Measurements from ENCODE around the gene ATP5MG. TPM values are rescaled to one million over a fixed set of nuclear protein-coding genes. Genes with fewer than 3 reads are reported as not detected.

The ATP5MG gene
- total RNA-seq, 1 donor from 2014 or later = 272 TPM

DNA sequence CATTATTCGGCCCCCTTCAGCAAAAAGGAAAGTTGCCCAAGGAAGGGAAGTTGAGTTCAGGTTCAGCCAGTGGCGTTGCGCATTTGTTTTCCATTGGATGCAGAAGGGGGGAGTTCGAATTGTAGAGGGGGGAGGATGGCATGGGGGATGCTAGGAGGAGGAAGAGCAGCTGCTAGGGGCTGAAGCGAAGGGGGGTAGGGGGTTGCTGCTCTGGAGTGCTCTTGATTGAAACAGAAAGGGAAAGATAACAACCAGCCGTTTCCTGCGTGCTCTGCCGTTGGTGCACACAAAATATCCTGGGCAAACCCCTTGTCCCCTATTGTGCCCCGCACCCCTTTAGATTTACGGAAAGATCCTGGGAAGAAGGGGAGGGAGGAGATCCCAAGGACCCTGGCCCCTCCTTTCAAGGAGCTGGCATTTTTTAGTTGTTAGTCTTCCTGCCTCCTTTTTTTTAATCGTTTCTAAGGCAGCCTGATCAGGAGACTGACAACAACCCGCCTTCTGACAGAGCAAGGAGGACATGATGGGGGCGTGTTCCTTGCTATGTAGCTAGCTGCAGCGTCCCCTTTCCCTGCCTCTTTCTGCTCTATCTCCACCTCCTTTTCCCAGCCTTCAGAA lies 37.0 kb downstream of the ATP5MG start:
- intact Hi-C loops (cut with micrococcal nuclease) = loop anchor here (1.0 to 10.0 kb wide), 13 partner anchors 10 to 826 kb away; partner anchors contain the start of genes ATP5MG, BCL9L, CBL and CD3D

DNA sequence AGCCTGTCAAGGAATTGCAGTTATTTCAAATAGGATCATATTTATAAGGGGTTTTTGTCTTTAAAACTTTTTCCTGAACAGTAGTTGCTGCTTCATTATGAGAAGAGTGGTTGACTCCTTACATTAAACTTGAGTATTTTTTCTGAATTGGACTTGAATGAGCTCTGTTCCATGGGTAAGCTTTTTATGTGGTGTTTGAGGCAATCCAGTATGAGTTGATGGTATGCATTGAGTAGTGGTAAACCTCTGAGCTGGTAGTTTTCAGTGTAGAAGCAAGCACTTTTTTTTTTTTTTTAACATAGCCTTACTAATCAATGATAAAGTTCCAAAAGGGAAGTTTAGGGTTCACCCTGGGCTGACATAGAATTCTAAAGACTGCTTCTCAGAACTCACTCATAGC lies 38.2 kb downstream of the ATP5MG start:
- intact Hi-C loops (cut with micrococcal nuclease) = loop anchor here (2.0 to 10.0 kb wide), 12 partner anchors 97 to 825 kb away; partner anchors contain the start of genes BCL9L, CBL, CD3D and DPAGT1

DNA sequence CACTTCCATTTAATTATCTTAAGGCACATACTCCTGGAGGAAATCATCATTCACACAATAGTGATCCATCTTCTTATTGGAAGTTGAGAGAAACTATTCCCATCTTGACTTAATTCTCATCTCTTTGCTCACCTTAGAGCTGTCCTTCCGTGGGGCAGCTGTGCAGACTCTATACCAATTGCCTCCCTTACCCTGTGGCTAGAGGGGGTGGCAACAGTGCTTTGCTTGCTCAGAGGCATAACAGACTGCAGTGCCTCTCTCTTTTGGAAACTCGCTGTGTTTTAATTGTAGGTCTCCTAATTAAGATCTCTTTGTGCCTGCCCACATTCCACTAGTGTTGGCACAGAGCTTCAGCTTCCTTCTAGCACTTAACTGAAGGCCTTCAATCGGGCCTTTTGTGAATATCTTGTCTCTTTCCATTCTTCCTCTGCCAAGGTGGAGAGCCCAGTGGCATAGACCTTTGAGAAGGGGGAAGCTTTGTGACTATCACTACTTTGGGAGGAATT lies 40.4 kb downstream of the ATP5MG start:
- intact Hi-C loops (cut with micrococcal nuclease) = loop anchor here (2.0 to 5.0 kb wide), 4 partner anchors 27 to 440 kb away; partner anchors contain the start of gene ARCN1

DNA sequence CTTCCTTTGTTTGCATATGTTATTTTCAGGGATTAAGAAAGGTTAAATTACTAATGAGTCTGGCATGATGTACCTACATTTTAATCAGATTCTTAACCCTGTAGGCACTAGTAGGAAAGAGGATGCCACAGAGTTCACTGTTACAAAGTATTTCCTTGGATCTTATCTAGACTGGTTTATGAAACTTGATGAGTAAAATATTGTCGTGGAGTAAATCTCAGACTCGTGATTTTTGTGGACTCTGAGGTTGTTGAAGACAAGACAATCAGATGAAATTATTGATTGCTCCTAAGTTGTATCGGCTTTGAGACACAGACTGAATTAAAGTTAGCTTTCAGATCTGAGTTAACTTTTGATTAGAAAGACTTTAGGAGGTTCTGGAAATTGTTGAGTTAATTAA lies 40.9 kb downstream of the ATP5MG start:
- intact Hi-C loops (cut with micrococcal nuclease) = loop anchor here (2.0 to 5.0 kb wide), 4 partner anchors 26 to 440 kb away; partner anchors contain the start of gene ARCN1

DNA sequence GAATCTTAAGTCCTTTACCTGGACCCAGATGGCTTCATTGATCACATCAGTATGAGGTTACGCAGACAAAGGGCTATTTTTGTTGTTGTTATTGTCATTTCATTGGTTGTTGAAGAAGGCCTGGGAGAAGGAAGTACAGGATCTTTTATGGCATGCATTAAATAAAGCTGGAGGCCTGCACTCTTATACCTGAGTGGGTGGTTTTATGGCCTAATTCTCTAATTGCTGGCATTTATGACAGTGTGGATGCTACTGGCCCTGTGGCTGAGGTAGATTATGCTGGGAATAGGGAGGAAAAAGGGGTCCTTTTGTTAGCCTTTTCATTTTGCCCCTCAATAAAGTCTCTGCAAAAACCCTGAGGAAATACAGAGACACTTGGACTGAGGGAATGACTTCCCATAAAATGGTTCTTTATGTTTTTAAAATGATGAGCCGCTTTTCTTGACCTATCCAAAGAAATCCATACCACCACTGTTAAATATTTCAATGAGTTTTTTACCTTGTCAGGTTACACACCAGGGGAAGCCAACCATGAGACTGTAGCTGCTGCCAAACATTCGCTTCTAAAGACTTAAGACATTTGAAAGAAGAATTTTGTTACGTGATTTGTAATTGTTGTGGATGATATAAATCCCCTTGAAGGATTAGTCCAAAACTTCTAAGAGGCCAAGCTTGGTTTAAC lies 41.6 kb downstream of the ATP5MG start:
- intact Hi-C loops (cut with micrococcal nuclease) = loop anchor here (1.0 to 5.0 kb wide), 5 partner anchors 8 to 441 kb away; partner anchors contain the start of gene ARCN1

DNA sequence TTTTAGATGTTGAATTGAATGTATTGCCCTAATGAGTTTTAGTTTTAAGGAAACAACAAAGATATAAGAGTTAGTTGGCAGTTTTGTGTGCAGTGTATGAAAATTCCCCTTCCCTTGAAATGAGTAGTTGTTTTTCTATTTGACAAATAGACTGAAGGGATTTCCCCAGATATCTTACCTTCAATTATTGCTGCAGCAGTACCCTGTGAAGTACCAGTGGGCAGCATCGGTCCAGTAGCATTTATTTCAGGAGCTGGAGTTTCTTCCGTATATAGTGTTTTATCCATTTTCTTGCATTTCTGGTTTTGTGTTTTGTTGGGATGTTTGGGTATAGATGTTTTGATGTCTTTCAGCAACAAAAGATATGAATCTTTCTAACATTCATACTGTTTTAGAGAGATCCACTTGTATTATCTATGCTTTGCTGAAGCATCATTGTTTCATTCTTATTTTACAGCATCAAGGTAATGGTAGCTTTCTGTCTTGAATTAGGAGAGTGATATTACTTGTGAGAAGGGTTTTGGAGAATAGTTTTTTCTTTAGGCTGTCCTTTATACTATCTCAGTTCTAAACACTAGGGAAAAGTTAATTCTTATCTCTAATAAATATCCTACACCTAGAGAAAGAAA lies 42.3 kb downstream of the ATP5MG start:
- intact Hi-C loops (cut with micrococcal nuclease) = loop anchor here (1.0 to 5.0 kb wide), 5 partner anchors 8 to 441 kb away; partner anchors contain the start of gene ARCN1

DNA sequence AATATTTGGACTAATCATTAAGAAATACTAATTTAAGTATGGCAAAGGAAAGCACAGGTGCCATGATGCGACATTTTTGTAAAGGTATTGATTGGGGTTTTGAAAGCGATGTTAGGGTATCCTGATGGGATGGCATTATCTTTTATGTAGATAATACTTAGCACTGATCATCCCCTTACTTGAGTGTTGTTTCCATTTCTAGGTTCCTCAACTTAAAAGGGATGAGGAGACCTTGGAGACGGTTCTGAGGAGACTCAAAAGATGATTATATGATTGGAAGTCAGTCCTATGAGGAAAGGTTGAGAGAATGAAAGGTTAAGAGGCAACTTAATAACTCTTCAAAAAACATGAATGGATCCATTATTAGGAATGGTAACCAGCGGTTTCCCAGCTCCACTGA lies 46.0 kb downstream of the ATP5MG start:
- intact Hi-C loops (cut with micrococcal nuclease) = no loop called here

DNA sequence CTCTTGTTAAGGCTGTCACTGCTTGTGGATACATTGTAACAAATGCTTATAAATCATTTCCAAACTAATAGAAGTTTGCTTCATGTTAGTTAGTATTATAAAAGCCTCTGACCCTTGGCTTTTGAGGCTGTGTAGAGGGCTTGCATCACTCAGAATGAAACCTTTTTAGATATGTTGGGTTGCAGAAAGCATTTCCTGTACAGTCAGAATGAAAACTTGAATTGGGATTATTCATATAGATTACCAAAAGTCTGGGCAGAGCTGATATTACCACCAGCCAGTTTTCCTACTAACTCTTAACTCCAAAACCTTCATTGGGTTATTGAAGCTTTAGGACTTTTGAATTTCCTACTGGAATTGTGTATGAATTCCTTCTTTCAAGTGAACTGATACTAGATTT lies 46.9 kb downstream of the ATP5MG start:
- intact Hi-C loops (cut with micrococcal nuclease) = loop anchor here (1.0 kb wide), 2 partner anchors 10 to 52 kb away; no protein-coding TSS in a partner anchor

DNA sequence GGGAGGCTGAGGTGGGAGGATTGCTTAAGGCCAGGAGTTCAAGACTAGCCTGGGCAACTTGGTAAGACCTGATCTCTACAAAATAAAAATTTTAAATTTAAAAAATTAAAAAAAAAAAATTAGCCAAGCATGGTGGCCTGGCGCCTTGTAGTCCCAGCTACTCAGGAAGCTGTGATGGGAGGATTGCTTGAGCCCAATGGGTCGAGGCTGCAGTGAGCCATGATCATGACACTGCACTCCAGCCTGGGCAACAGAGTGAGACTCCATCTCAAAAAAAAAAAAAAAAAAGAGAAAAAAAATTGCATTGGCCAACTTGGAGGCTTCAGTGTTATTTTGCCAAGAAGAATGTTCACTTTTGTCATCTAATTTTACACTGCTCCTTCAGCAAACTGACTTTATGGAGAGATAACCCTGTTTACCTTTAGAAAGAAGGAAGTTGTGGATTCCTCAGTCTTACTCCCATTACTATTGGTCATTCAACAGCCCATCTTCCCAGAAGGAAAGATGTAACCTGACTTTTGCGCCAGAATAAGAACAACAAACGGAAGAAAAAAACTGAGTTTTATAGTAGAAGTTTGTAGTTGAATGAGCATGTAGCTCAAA lies 48.0 kb downstream of the ATP5MG start:
- intact Hi-C loops (cut with micrococcal nuclease) = no loop called here

DNA sequence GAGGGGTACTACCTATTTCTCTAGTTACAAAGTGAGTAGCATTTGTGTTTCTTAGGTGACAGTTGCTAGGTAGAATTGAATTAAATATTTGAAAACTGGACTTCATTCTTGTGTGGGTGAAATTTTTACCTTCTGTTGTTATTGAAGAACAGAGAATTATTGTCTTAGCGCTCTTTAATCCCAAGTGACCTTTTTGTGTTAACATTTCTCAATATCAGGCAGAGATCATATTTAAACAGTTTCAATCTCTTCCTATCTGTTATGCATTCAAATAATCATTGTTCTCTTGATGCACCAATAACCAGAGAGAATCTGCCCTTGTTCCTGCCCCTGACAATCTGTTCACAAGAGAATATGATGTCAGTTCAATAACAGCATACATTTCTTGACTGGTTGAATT lies 49.0 kb downstream of the ATP5MG start:
- intact Hi-C loops (cut with micrococcal nuclease) = no loop called here

Other genes with a start within 250 kb of the ATP5MG start
- gene SCN4B, start 248.8 kb upstream of the ATP5MG start, total RNA-seq = 0.17 and 0.29 TPM in 2 replicates
- not detected in 2 replicates for gene SCN2B, start 225.0 kb upstream of the ATP5MG start, total RNA-seq
- gene JAML, start 176.6 kb upstream of the ATP5MG start, total RNA-seq = 53.1 and 55.6 TPM in 2 replicates
- gene MPZL3, start 149.2 kb upstream of the ATP5MG start, total RNA-seq = 19.7 and 23.9 TPM in 2 replicates
- gene MPZL2, start 137.3 kb upstream of the ATP5MG start, total RNA-seq = 3.9 and 4.8 TPM in 2 replicates
- gene CD3E, start 96.9 kb upstream of the ATP5MG start, total RNA-seq = 684 and 696 TPM in 2 replicates
- gene CD3D, start 58.9 kb upstream of the ATP5MG start, total RNA-seq = 648 and 691 TPM in 2 replicates
- gene CD3G, start 57.3 kb upstream of the ATP5MG start, total RNA-seq = 223 and 229 TPM in 2 replicates
- 46.7 and 48.4 TPM in 2 replicates for gene UBE4A, start 42.0 kb upstream of the ATP5MG start, total RNA-seq
- 148 and 158 TPM in 2 replicates for gene KMT2A, start 34.9 kb downstream of the ATP5MG start, total RNA-seq
- 0.90 and 2.2 TPM in 2 replicates for gene TTC36, start 125.9 kb downstream of the ATP5MG start, total RNA-seq
- gene TMEM25, start 129.6 kb downstream of the ATP5MG start, total RNA-seq = 7.7 and 13.3 TPM in 2 replicates
- 10.2 and 10.8 TPM in 2 replicates for gene IFT46, start 164.3 kb downstream of the ATP5MG start, total RNA-seq
- 154 and 161 TPM in 2 replicates for gene ARCN1, start 170.8 kb downstream of the ATP5MG start, total RNA-seq
- gene PHLDB1, start 206.0 kb downstream of the ATP5MG start, total RNA-seq = 0.56 and 1.0 TPM in 2 replicates